ENCODE results near the gene SLC38A1. TPM values are rescaled to one million over a fixed set of nuclear protein-coding genes. Genes with fewer than 3 reads are reported as not detected.
"Not testable (repeated sequence)": the region's sequence is repeated elsewhere in the genome, so short reads cannot be mapped to it uniquely, and the experiment has no call there.

SLC38A1 gene
- polyA plus RNA-seq, 1 donor = 76.6 TPM

DNA sequence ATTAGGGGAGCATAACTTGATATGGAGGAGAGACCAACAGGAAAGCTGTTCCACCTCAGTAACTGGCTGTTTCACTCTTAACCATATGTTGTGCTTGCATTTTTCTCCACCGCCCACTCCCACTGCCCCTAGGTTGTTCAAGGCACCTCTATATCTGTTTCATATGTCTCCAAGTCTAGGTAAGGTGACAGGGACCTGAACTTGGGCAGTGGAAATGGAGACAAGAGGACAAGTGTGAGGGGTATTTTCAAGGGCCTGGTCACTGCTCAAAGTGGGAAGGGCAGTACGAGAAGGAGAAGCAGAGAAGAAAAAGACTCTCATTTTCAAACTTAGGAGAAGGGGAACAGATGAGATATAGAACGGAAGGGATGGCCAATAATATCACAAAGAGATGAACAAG, 3.1 kb downstream of the SLC38A1 start:
- no peak for DNase-seq

DNA sequence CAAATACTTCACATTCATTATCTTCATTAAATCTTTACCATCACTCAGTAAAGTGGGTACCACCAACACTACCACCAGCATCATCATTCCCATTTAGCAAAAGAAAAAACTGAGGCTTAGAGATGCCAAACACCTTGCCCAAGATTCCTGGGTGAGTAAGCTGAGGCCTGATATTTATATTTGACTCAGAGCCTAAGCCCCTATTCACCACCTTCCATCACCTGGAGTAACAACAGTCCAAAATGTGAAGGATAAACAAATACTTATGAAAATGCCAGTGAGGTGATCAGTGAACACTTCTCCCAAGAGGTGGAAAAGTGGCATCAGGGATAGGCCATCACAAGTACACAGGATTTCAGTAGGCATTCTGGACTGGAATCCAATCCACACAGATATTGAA, 3.7 kb downstream of the SLC38A1 start:
- no peak for DNase-seq

DNA sequence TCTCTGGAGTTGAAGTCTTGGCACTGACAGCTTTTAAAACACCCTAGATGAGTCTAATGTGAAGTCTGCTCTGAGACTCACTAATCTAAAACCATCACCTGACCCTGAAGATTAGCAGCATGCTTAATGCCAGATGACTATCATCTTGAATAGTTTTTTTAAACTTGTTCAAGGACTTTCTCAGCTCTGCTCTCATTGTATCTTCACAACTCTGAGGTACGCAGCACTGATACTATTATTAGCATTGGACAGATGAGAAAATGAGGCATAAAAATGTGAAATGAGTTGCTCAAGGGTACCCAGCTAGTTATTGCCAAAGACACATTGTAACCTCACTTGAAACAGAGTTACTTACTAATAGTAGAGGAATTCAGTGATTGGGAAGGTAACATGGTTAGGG, 4.8 kb downstream of the SLC38A1 start:
- DNase-seq = no peak

DNA sequence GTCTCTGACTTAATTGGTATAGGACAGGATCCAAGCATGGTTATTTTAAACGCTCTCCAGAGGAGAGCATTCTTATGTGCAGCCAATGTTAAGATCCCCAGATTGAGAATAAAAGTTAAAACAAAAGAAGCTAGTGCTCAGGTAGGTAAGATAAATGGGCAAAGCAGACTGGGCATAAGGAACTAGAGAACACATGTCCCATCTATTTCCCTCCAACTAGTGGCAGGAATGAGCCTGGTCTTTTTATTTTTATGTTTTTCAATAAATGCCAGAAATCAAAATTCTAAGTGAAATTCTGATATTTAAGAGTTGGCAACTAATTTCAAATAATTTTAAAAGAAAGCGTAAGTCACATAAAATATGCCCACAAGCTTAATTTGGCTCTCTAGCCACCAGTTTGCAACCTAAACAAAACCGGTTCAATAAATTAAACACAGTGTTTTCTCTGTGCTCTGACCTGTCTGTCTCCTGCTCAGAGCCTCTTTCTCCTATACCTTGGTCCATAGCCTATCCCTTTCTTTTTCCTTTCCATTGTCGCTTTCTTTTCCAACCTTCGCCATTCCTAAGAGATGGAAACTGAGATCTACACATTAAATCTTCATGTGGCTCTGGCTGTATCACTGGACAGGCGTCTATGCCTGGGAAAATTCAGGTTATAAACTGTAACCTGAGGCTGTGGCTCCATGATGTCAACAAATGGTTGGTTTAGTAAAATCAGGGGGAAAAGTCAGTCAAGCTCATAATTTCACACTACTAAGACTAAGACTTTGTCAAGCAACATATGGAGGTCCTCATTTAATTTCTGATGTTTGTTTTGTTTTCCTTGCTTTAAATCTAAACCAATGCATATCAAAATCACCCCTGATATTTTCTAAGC, 5.5 kb downstream of the SLC38A1 start:
- peak; percentile 55 for DNase-seq

DNA sequence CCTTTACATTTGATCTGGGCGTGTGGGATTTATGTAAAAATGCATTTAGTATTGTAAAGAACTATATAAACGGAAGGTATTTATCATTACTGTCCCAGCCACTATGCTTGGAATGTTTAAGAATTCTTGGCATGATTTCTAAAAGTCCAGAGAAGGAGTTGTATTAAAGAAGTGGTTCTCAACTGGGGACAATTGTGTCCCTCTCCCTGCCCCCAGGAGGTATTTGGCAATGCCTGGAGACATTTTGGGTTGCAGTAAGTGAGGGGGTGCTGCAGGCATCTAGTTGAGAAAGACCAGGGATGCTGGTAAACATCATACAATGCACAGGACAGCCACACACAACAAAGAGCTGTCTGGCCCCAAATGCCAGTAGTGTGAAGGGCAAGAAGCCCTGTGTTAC, 7.2 kb downstream of the SLC38A1 start:
- no peak for DNase-seq

DNA sequence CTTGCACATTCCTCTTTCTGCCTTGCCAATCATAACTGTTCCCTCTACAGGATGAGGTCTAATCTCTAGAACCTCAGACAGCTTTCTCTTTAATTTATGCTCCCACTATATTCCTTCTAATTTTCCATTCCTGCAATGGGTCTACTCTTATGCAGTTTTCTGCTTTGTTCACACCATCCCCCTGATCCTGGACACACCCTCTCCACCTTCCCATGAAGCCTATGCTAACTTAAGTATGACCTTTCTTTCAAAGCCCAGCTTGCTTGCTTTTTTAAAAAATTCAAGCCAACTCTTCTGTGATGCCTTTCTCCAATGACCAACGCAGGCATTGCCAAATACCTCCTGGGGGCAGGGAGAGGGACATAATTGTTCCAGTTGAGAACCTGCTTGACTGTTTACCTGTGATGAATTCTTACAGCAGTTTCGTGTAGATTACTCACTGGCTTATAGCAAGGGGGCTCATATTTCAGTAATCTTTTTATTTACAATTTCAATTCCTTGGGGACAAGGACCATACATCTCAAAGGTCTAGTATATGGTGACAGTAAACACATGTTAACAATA, 7.8 kb downstream of the SLC38A1 start:
- DNase-seq = no peak

DNA sequence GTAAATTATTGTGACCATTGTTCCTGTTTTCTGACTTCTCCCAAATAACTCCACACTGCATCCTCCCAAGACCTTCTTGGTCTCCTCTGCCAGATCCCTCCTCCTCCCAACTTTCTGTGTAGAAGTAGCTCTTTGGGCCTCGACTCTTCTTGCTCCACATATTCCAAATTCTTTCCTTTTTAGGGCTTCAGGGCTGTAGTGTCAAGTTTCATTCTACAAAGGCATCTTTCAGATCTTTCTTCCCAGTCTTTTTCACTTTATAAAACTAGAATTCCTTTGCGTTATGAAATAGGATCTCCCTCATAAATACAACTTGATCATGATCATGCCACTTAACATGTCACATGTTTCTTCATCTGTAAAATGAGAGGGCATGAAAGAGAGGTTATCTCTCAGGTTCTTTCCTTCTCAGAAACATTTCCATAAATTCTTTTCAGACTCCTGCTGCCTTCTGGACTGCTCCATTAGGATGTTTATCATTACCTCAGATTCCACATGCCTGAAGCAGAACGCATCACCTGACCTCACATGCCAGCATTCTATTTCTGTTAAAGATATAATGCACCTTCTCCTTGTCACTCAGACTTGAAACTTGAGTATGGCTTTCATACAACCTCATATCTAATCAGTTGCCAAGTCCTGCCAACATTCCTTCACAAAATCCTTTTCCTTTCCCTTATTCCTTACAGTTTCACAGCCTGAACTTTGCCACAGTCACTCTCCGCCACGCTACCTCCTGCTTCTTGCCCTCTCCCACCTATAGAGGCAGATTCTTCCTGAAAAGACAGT, 8.5 kb downstream of the SLC38A1 start:
- no peak for DNase-seq

DNA sequence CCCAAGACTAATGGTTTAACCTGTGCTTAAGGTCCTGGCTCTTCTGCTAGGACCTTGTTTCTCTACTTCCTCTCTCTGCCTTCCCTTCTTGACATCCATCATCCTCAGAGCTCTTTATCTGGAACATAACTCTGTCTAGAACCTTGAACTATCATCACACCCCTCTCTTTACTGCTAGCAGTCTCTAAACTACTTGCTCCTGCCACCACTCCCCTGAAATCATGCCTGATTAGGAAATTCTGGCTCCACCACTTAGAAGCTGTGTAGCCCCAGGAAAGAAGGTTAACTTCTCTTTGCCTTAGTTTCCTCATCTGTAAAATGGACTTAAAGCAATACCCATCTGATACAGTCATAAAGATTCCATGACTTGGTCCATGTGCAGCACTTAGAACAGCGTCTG, 9.1 kb downstream of the SLC38A1 start:
- DNase-seq = no peak

DNA sequence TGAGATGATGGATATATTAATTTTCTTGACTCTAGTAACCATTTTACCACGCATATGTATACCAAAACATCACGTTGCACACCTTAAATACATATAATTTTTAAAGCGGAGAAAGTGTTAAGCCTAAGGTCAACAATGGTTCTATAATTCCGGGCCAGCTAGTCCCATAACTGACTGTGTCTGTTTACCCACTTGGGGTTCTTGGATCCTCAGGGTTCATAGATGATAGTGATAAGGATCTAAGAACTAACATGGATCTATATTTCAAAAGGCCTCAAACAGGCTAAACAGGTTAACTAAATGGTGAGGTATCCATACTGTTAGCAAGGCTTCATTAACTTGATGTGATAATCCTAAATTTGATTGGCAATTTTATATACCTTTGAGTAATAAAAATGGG, 9.8 kb downstream of the SLC38A1 start:
- no peak for DNase-seq

DNA sequence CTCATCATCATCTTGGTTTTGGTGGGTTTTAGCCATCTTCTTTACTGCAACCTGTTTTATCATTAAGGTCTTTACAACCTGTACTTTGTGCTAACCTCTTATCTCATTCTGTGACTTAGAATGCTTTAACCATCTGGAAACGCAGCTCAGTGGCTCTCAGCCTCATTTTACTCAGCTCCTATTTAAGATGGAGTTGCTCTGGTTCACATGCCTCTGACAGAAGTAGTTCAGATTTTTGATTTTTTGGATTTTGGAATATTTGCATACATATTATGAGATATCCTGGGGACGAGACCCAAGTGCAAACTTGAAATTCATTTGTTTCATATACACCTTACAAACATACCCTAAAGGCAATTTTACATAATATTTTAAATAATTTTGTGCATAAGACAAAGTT, 10.7 kb downstream of the SLC38A1 start:
- DNase-seq = no peak

DNA sequence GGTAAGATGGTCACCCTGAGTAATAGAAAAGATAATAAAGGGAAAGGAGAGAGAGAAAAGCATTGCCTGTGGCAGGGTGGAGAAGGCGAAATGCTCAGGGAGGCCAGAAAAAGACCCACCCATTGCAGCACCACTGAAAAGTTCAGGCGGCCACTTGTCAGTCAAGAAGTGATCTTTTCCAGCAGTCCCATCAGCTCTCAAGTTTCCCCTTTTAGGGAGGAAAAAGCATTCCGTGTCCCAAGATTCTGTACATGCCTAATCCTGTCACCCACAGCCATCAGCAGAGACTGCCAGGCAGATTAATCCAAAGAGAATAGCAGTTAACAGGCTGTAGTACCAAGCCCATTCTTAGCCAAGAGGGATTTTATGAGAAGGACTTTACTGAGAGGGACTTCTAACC, 11.9 kb downstream of the SLC38A1 start:
- no peak for DNase-seq

DNA sequence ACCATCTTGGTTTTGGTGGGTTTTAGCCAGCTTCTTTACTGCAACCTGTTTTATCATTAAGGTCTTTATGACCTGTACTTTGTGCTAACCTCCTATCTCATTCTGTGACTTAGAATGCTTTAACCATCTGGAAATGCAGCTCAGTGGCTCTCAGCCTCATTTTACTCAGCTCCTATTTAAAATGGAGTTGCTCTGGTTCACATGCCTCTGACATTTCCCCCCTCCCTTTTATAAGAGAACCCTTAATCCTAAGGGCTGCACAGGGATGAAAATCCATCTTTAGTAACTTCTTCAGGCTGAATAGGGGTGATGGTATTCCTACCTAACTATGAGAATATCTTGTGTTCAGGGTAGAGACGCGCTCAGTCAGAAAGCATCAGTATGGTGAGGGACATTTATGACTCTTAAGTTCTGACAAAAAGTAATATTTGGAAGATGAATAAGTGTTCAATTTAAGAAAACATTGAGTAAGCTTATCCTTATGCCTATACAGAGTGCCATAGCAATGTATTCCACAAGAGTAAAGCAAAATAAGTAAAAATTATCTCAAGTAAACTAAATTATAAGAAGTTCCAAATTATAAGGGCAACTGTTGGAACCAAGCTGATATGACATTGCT, 15.2 kb downstream of the SLC38A1 start:
- no peak for DNase-seq

DNA sequence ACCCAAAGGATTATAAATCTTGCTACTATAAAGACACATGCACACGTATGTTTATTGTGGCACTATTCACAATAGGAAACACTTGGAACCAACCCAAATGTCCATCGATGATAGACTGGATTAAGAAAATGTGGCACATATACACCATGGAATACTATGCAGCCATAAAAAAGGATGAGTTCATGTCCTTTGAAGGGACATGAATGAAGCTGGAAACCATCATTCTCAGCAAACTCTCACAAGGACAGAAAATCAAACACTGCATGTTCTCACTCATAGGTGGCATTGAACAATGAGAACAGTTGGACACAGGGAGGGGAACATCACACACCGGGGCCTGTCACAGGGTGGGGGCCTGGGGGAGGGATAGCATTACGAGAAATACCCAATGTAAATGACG, 16.8 kb downstream of the SLC38A1 start:
- DNase-seq = not testable (repeated sequence)

DNA sequence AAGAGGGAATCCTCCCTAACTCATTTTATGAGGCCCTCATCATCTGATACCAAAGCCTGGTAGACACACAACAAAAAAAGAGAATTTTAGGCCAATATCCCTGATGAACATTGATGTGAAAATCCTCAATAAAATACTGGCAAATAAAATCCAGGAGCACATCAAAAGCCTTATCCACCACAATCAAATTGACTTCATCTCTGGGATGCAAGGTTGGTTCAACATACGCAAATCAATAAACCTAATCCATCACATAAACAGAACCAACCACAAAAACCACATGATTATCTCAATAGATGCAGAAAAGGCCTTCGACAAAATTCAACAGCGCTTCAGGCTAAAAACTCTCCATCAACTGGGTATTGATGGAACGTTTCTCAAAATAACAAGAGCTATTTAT, 18.9 kb downstream of the SLC38A1 start:
- DNase-seq = not testable (repeated sequence)

DNA sequence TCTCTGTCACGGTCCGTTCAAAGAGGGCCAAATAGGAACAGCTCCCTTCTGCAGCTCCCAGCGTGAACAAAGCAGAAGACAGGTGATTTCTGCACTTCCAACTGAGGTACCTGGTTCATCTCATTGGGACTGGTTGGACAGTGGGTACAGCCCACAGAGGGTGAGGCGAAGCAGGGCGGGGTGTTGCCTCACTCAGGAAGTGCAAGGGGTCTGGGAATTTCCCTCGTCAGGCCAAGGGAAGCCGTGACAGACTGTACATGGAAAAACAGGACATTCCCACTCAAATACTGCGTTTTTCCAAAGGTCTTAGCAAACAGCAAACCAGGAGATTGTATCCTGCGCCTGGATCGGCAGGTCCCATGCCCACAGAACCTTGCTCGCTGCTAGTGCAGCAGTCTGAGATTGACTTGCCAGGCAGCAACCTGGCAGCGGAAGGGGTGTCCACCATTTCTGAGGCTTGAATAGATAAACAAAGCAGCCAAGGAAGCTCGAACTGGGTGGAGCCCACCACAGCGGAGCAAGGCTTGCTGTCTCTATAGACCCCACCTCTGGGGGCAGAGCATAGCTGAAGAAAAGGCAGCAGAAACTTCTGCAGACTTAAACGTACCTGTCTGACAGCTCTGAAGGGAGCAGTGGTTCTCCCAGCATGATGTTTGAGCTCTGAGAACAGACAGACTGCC, 22.7 kb downstream of the SLC38A1 start:
- DNase-seq = no peak

DNA sequence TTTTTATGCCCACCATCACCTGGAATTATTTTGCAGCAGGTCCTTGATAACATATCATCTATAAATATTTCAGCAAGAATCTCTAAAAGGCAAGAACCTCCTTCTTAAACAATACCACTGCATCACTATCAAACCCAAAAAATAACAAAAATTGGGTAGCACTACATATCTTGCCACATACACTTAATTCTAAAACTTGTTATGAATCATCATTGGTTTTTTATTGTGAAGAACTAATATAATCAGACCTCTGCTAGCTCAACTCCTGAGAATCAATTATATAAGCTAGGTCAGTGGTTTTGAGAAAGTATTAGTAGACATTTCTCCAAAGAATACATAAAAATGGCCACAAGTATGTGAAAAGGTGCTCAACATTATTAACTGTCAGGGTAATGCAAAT, 23.8 kb downstream of the SLC38A1 start:
- no peak for DNase-seq

DNA sequence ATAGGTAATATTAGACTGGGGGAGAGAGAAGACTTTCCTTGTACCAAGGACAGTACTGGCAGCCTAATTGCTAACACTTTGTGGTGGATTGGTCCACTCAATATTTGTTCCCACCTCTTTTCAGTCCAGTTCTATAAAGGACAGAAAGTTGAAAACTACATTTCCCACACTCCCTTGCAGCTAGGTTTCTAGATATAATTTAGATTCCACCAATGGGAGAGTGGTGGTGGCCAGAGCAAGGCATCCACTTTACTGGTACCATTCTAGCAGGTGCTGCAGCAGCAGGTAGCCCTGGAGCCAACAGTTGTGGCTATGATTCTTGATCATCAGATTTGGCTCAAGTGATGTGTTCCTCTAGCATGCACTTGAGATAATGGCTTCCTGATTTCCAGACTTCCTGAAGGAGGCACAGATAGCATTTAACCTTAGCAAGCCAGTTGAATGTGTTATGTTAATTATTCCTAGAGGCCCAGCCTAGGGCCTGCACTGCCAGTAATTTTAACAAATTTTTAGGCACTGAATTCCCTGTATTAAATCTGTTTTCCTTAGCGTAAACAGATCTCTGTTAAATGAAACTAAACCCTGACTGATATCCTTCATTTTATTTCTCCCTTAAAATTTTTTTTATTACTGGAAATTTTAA, 24.4 kb downstream of the SLC38A1 start:
- no peak for DNase-seq

DNA sequence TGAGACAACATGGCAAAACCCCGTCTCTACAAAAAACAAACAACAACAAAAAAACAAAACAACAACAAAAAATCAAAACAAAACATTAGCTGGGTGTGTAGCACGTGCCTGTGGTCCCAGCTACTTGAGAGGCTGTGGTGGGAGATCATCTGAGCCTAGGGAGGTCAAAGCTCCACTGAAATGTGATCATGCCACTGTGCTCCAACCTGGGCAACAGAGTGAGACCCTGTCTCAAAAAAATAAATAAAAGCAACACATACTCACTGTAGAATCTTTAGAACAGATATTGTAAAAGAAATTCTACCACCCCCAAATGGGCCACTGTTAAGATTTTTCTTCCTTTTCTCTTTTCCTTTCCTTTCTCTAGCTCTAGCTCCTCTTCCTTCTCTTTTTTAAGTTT, 26.3 kb downstream of the SLC38A1 start:
- no peak for DNase-seq

DNA sequence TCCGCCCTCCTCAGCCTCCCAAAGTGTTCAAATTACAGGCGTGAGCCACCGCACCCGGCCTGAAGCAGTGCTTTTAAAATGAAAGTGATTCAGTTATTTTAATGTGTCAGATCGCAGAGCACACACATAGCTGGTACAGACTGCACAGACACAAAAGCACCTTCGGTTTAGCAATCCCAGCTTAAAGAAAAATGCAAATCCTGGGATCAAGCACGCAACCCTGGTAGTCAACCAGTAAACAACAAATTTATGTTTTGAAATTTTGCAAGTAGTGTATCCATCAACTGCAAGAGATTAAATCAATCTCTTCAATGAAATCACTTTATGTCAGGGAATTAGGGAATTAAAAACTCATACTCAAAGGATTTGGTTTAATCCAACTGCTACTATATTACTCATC, 28.4 kb downstream of the SLC38A1 start:
- no peak for DNase-seq

DNA sequence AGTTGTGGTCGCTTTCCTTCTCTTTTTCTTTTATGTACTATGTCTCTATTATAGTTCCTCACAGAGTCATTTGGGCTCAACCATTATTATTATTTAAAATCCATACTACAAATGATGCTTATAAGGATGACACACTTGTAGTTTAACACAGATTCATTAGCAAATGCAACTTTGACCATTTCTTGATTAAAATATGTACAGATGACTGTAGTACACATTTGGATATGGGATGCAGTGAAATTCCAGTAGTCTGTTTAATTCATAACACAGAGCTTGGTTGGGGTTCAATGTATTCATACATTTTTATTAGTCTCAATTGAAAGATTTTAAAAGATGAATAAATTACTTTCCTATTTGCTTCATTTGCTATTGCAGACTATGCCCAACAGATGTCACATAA, 30.0 kb downstream of the SLC38A1 start:
- DNase-seq = no peak

DNA sequence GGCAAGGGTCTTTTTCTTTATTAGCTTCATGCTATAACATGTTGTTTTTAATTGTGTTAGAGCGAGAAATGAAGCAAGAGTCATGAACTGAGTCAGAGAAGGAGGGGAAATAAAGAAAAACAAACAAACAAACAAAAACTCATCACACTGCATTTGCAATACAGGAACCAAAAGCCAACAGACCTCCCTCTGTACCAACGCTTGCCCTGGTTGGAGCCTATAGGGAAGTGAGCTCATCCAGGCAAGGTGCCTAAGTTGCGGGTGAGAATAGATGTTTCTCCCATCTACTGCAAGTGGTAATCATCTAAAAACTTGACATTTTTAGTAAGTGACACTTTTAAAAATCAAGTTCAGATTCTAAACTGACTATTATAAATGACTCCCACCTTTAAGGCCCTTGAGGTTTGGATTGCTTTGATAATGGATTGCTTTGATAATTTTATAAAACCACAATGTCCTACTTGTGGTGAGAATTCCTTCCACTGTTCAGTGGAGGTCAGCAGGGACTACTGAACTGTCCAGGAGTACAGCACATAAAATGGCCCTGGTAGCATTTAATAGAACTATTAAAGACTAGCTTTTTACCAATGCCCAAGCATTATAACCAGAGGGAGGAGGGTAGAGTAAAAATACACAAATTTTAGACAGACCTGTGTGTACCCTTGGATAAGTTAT, 31.3 kb downstream of the SLC38A1 start:
- DNase-seq = no peak

Data from left kidney (tissue), 2 donors.